HG03342 (cell line): ENCODE data around the gene CRX.
"Not testable (repeated sequence)": the region's sequence is repeated elsewhere in the genome, so short reads cannot be mapped to it uniquely, and the experiment has no call there.

Experiments
- ATAC-seq: cut with Tn5 transposase; IDR thresholded peaks from one replicate; pipeline ENCODE4 v1.9.1; 2021; ENCODE audit warnings: mild to moderate bottlenecking, moderate library complexity; ENCODE audit not compliant: unreplicated experiment

CRX gene

GRCh38 chr19:47858646-47859285 lies 37.0 kb downstream of the CRX start, which contains the start of gene TPRX2:
TPRX2 (plus strand) TSS chr19:47859235; CDS start chr19:47859247, 12 bp downstream.
- not testable (repeated sequence) for ATAC-seq

GRCh38 chr19:47859838-47860237 lies 38.1 kb downstream of the CRX start:
- not testable (repeated sequence) for ATAC-seq

GRCh38 chr19:47860602-47861297 lies 39.0 kb downstream of the CRX start:
- no peak for ATAC-seq

GRCh38 chr19:47861630-47862029 lies 39.9 kb downstream of the CRX start:
- ATAC-seq = no peak

GRCh38 chr19:47863514-47863936 lies 41.8 kb downstream of the CRX start:
- no peak for ATAC-seq

- ATAC-seq = no peak
These were observed 43.4 kb downstream of the CRX start for GRCh38 chr19:47865166-47865565.

- ATAC-seq = no peak
These were observed 57.2 kb downstream of the CRX start for GRCh38 chr19:47878906-47879305.

- ATAC-seq = not testable (repeated sequence)
These were observed 57.6 kb downstream of the CRX start for GRCh38 chr19:47879385-47879784.

- no peak for ATAC-seq
These were observed 60.0 kb downstream of the CRX start for GRCh38 chr19:47881757-47882156.

- ATAC-seq = no peak
These were observed 61.2 kb downstream of the CRX start for GRCh38 chr19:47882890-47883289.

- no peak for ATAC-seq
These were observed 63.3 kb downstream of the CRX start for GRCh38 chr19:47885067-47885463.

- no peak for ATAC-seq
These were observed 64.3 kb downstream of the CRX start, which contains the start of gene SULT2A1 for GRCh38 chr19:47886010-47886559. SULT2A1 (minus strand) TSS chr19:47886315; CDS start chr19:47886257, 58 bp downstream.

GRCh38 chr19:47890865-47891621 lies 69.3 kb downstream of the CRX start:
- no peak for ATAC-seq

GRCh38 chr19:47891622-47891922 lies 69.8 kb downstream of the CRX start:
- ATAC-seq = no peak

GRCh38 chr19:47891923-47892666 lies 70.4 kb downstream of the CRX start:
- ATAC-seq = no peak
